K562 (cell line): Measurements from ENCODE around the gene IL4R. TPM values are rescaled to one million over a fixed set of nuclear protein-coding genes. Genes with fewer than 3 reads are reported as not detected.

Experiments used
- ATAC-seq: fragments of 200-7000 bp; cut with Tn5 transposase; 3 replicates; pipeline ENCODE4 v1.9.1; 2020; ENCODE audit warnings: moderate library complexity
- BruUV-seq: library from RNA; stranded (reverse); fragments of 400-500 nt; replicated peaks from 2 replicates; lab custom pipeline; 2021; lab: Mats Ljungman, UMichigan
- CTCF ChIA-PET: fragments of 300-600 bp; formaldehyde crosslinking; extraction: SDS; loops from one replicate; lab custom pipeline; 2021; ENCODE audit warnings: low intra/inter-chr PET ratio; lab: Yijun Ruan, JAX
- POLR2A ChIA-PET: fragments of 300-600, 350-650 bp; sonication (Branson Sonifier 250); formaldehyde crosslinking; extraction: SDS; loops from one replicate; lab custom pipeline; 2021; ENCODE audit warnings: antibody characterized with exemption, inconsistent platforms; lab: Yijun Ruan, JAX
- DNase-seq, 4 experiments: peaks; one replicate each; pipeline versions ENCODE4 v3.0.0 to v3.0.0-alpha.2; 2011 to 2018; ENCODE audit warnings: low spot score in 3 of 4, mixed read lengths in 3 of 4; ENCODE audit errors: extremely low read depth in 1 of 4
- FAIRE-seq: peaks from 2 replicates; lab custom pipeline; 2011; peaks lifted over from hg19 to GRCh38; lab: Jason Lieb, UNC
- H2AFZ ChIP-seq: 2 replicates; pipeline ENCODE4 v1.6.0; 2011; ENCODE audit warnings: low read depth, low read length, control low read depth, inconsistent platforms
- H3K27ac ChIP-seq: fragments of 200-600 bp; 3 replicates; pipeline ENCODE4 v1.8.0; 2011; ENCODE audit warnings: low read depth, mild to moderate bottlenecking, control low read depth, inconsistent platforms, low read length, moderate library complexity, mixed read lengths; ENCODE audit errors: extremely low read depth
- H3K27me3 ChIP-seq, 2 experiments: fragments of 300-600 bp in 1 of 2; 2 replicates in 1 of 2; 3 replicates in 1 of 2; pipeline versions ENCODE4 v1.6.0 to v1.8.0; 2011; ENCODE audit warnings: inconsistent platforms in 2 of 2, low read length in 2 of 2, mild to moderate bottlenecking in 1 of 2, mixed read lengths in 1 of 2, moderate library complexity in 1 of 2; ENCODE audit not compliant: control insufficient read depth in 2 of 2, insufficient read depth in 2 of 2
- H3K36me3 ChIP-seq: fragments of 300-600 bp; 3 replicates; pipeline ENCODE4 v1.8.0; 2011; ENCODE audit warnings: mild to moderate bottlenecking, low read length, inconsistent platforms; ENCODE audit not compliant: control insufficient read depth, insufficient read depth
- H3K4me1 ChIP-seq, 2 experiments: fragments of 200-600 bp in 1 of 2; replicated peaks in 1 of 2; 2 replicates in 1 of 2; 3 replicates in 1 of 2; pipeline versions ENCODE4 v1.5.1 to v1.8.0; 2011; ENCODE audit warnings: inconsistent platforms in 2 of 2, low read length in 2 of 2, mild to moderate bottlenecking in 1 of 2, mixed read lengths in 1 of 2, moderate library complexity in 1 of 2; ENCODE audit not compliant: control insufficient read depth in 2 of 2, insufficient read depth in 2 of 2
- H3K4me2 ChIP-seq: 2 replicates; pipeline ENCODE4 v1.6.1; 2011; ENCODE audit warnings: low read length, control low read depth, inconsistent platforms, mixed read lengths; ENCODE audit not compliant: insufficient read depth
- H3K4me3 ChIP-seq: fragments of 200-600 bp; sonication (generic), shearing (Covaris generic); 2 replicates; pipeline ENCODE4 v1.5.1; 2016; ENCODE audit warnings: control low read depth, inconsistent platforms
- H3K79me2 ChIP-seq: fragments of 200-600 bp; 3 replicates; pipeline ENCODE4 v1.8.0; 2011; ENCODE audit warnings: low read length, inconsistent platforms; ENCODE audit not compliant: control insufficient read depth, insufficient read depth
- H3K9ac ChIP-seq, 2 experiments: 2 replicates each; pipeline versions ENCODE4 v1.6.0 to v1.6.1; 2011; ENCODE audit warnings: low read depth in 2 of 2, low read length in 2 of 2, control low read depth in 1 of 2, inconsistent platforms in 1 of 2, mild to moderate bottlenecking in 1 of 2, mixed read lengths in 1 of 2; ENCODE audit not compliant: insufficient read depth in 1 of 2
- H3K9me1 ChIP-seq: one replicate; pipeline ENCODE4 v1.6.0; 2011; ENCODE audit warnings: inconsistent platforms, mild to moderate bottlenecking, low read length, moderate library complexity; ENCODE audit not compliant: control insufficient read depth, insufficient read depth
- H3K9me3 ChIP-seq: replicated peaks from 2 replicates; pipeline ENCODE4 v1.5.1; 2011; ENCODE audit warnings: low read depth, low read length, inconsistent platforms; ENCODE audit not compliant: control insufficient read depth, insufficient read depth
- H4K20me1 ChIP-seq: replicated peaks from 2 replicates; pipeline ENCODE4 v1.6.1; 2011; ENCODE audit warnings: low read length, inconsistent platforms, mixed read lengths; ENCODE audit not compliant: control insufficient read depth, insufficient read depth
- DMBX1 ChIP-seq: fragments of 250-450 bp; sonication (Bioruptor Pico); IDR thresholded peaks from 2 replicates; pipeline ENCODE4 v1.8.0; 2022; ENCODE audit warnings: inconsistent platforms, mild to moderate bottlenecking, moderate library complexity, borderline replicate concordance
- E4F1 ChIP-seq: fragments of 250-450 bp; sonication (Bioruptor Pico); IDR thresholded peaks from 2 replicates; pipeline ENCODE4 v1.5.0; 2021; ENCODE audit warnings: mild to moderate bottlenecking, borderline replicate concordance
- EP300 ChIP-seq: IDR thresholded peaks from 2 replicates; pipeline ENCODE4 v1.6.1; 2012; ENCODE audit warnings: low read length, improper control_type of control experiment
- MAZ ChIP-seq, 2 experiments: fragments of 450-650 bp in 1 of 2; sonication (generic) in 1 of 2; formaldehyde crosslinking; IDR thresholded peaks in 1 of 2; conservative IDR thresholded peaks in 1 of 2; 2 replicates each; pipeline versions ENCODE4 v1.4.0 to v1.5.0; 2020; ENCODE audit warnings: mild to moderate bottlenecking in 1 of 2, missing genetic modification reagents in 1 of 2
- NFIC ChIP-seq: fragments of 450-650 bp; IDR thresholded peaks from 2 replicates; pipeline ENCODE4 v1.6.1; 2017; ENCODE audit warnings: mild to moderate bottlenecking, inconsistent platforms
- NFXL1 ChIP-seq: fragments of 450-650 bp; formaldehyde crosslinking; IDR thresholded peaks from 2 replicates; pipeline ENCODE4 v1.4.0; 2021; ENCODE audit warnings: mild to moderate bottlenecking
- PHF21A ChIP-seq: fragments of 450-650 bp; IDR thresholded peaks from 2 replicates; pipeline ENCODE4 v1.6.1; 2017; ENCODE audit warnings: low read depth, borderline replicate concordance
- TAF1 ChIP-seq: IDR thresholded peaks from 2 replicates; pipeline ENCODE4 v1.6.1; 2011; ENCODE audit warnings: mild to moderate bottlenecking, low read length, moderate library complexity; ENCODE audit not compliant: insufficient read depth, control insufficient read depth, severe bottlenecking; ENCODE audit errors: extremely low read depth
- TCF3 ChIP-seq: sonication (generic); formaldehyde crosslinking; IDR thresholded peaks from 2 replicates; pipeline ENCODE4 v1.4.0; 2020; ENCODE audit warnings: mild to moderate bottlenecking, missing genetic modification reagents
- ZNF140 ChIP-seq: fragments of 250-450 bp; sonication (Bioruptor Pico); IDR thresholded peaks from 2 replicates; pipeline ENCODE4 v1.8.0; 2021; ENCODE audit warnings: moderate library complexity, mild to moderate bottlenecking, inconsistent platforms
- ZNF277 ChIP-seq: fragments of 250-450 bp; sonication (Bioruptor Pico); IDR thresholded peaks from 2 replicates; pipeline ENCODE4 v1.8.0; 2022; ENCODE audit warnings: inconsistent platforms, mild to moderate bottlenecking, moderate library complexity, borderline replicate concordance
- WGBS: fragments of 100-300 bp; shearing (Covaris generic); methylation state at CpG from one replicate; pipeline ENCODE4 v1.1.6; 2016; ENCODE audit warnings: low coverage, mixed read lengths; ENCODE audit not compliant: insufficient coverage; ENCODE audit errors: missing lambda C conversion rate; 5-methylcytosine and 5-hydroxymethylcytosine counted together
- in situ Hi-C: fragments of 300-500 bp; cut with MboI; formaldehyde crosslinking; loops from 4 replicates; pipeline ENCODE4 v1.15.0; 2018; ENCODE audit warnings: inconsistent platforms, mixed read lengths
- intact Hi-C: fragments of 100-400 bp; cut with micrococcal nuclease; formaldehyde crosslinking; loops from 2 replicates; pipeline ENCODE4 v1.14.2; 2022
- polyA plus RNA-seq, 8 experiments: library from polyadenylated mRNA; depleted of rRNA in 4 of 8; stranded (reverse) in 5 of 8; unstranded in 3 of 8; fragments of >200 nt; fragmentation: Nextera tagmentation in 2 of 8; fragmentation: Illumina TruSeq in 1 of 8; extraction: Ambion mirVana in 2 of 8; extraction: Trizol in 1 of 8; gene quantifications; 2 replicates each; pipeline versions ENCODE4 v1.2.1 to v1.2.3, GENCODE V29; 2011 to 2014; ENCODE audit warnings: inconsistent platforms in 1 of 8, missing spikeins in 1 of 8
- total RNA-seq, 7 experiments: library from RNA; depleted of rRNA in 6 of 7; stranded (reverse); fragments of >200 nt in 6 of 7; fragmentation: Illumina TruSeq in 2 of 7; extraction: Trizol in 2 of 7; gene quantifications; 2 replicates each; pipeline versions ENCODE4 v1.2.1 to v1.2.3, GENCODE V29; 2011 to 2021; ENCODE audit warnings: low replicate concordance in 1 of 7

Gene IL4R
- total and polyA plus RNA-seq, 9 of the 15 experiments (the other 6 are each of a cell fraction or from before 2014, with no cell fraction given), result 0.17 to 5.8 (median 3.3) TPM

- Histone ChIP-seq H4K20me1 (no peaks in the 10 kb centered on the region), H3K79me2 (no peaks in the 10 kb centered on the region), H3K27ac (no peak overlapping the region), H3K4me2 (no peak overlapping the region), H3K4me1 (peaks cover 0 to 4% of the 10 kb centered on the region in 2 experiments; a peak in 2 of 5 replicates), H3K9me3 (no peaks in the 10 kb centered on the region), H2AFZ (no peak overlapping the region), H3K9me1 (no peaks in the 10 kb centered on the region), H3K9ac (no peak overlapping the region; a peak in 1 of 4 replicates), H3K27me3 (peaks cover 0 to 15% of the 10 kb centered on the region in 2 experiments; a peak in 1 of 5 replicates), H3K36me3 (no peaks in the 10 kb centered on the region), H3K4me3 (no peak overlapping the region)
- DNase-seq (peak in 1 of 4 experiments; percentile 3), ATAC-seq (no peak), FAIRE-seq (no peak)
- BruUV-seq, result no TSS peak
- CTCF ChIA-PET, result no interaction called here
- POLR2A ChIA-PET, result interaction anchor here (0.6 kb wide), 1 partner anchor 147 kb away, joined by 3 read pairs; no protein-coding TSS in a partner anchor
- intact Hi-C loops, result no loop called here
- in situ Hi-C loops, result no loop called here
- TF ChIP-seq NFIC (no peak), TAF1 (no peak), NFXL1 (CRISPR knock-in tag) (no peak), MAZ (CRISPR knock-in tag; conservative IDR thresholded peaks at IDR 0.05 in 1 of 2, IDR thresholded peaks at IDR 0.05 in 1 of 2) (no peak), DMBX1 (CRISPR knock-in tag) (no peak), TCF3 (no peak), PHF21A (no peak), E4F1 (CRISPR knock-in tag) (no peak), ZNF277 (CRISPR knock-in tag) (no peak), EP300 (no peak), ZNF140 (no peak)
- 58% methylated on average over 15 of the region's 15 CpGs for WGBS
These were observed 30.9 kb downstream of the IL4R start for GRCh38 chr16:27344721-27345120.
